NB4 (cell line): ENCODE measurements around the gene SLC16A1.

Source experiments
- CTCF ChIP-seq: IDR thresholded peaks from one replicate; pipeline ENCODE4 v1.5.1; 2012; ENCODE audit warnings: low read depth, low read length
- MAX ChIP-seq: IDR thresholded peaks from 2 replicates; pipeline ENCODE4 v1.6.1; 2011; ENCODE audit warnings: low read depth, low read length
- MYC ChIP-seq: IDR thresholded peaks from 2 replicates; pipeline ENCODE4 v1.6.1; 2011; ENCODE audit warnings: low read depth, low read length
- POLR2A ChIP-seq: IDR thresholded peaks from 2 replicates; pipeline ENCODE4 v1.6.1; 2011; ENCODE audit warnings: mild to moderate bottlenecking; ENCODE audit not compliant: insufficient read length; ENCODE audit errors: extremely low read depth

- TF ChIP-seq CTCF (no peak), POLR2A (no peak), MAX (no peak), MYC (no peak)
Observed at GRCh38 chr1:112870887-112871646, 84.9 kb downstream of the SLC16A1 start.
